Trophoblast cell (in vitro differentiated cells and primary cell): ENCODE results near the gene IFNLR1.
A peak's percentile ranks its signal among the peaks of the same experiment; 100 is the strongest.

Source experiments
- DNase-seq, 2 donors: peaks; one replicate each; pipeline ENCODE4 v3.0.0-alpha.2; 2016
- H2AFZ ChIP-seq: 2 replicates; pipeline ENCODE4 v1.6.1; 2013; ENCODE audit warnings: low read length, moderate library complexity, mild to moderate bottlenecking; ENCODE audit not compliant: insufficient read depth, poor library complexity
- H2AK5ac ChIP-seq: 2 replicates; pipeline ENCODE4 v1.6.1; 2013; ENCODE audit warnings: mild to moderate bottlenecking, low read length
- H2BK120ac ChIP-seq: 2 replicates; pipeline ENCODE4 v1.6.1; 2013; ENCODE audit warnings: low read length, mild to moderate bottlenecking, moderate library complexity; ENCODE audit not compliant: insufficient read depth, poor library complexity
- H2BK12ac ChIP-seq: 2 replicates; pipeline ENCODE4 v1.6.1; 2013; ENCODE audit warnings: mild to moderate bottlenecking, low read length, moderate library complexity
- H2BK5ac ChIP-seq: 2 replicates; pipeline ENCODE4 v1.6.1; 2013; ENCODE audit warnings: low read length, low read depth, moderate library complexity, mild to moderate bottlenecking; ENCODE audit not compliant: poor library complexity
- H3K14ac ChIP-seq: 2 replicates; pipeline ENCODE4 v1.6.1; 2013; ENCODE audit warnings: mild to moderate bottlenecking, low read length
- H3K18ac ChIP-seq: 2 replicates; pipeline ENCODE4 v1.6.1; 2013; ENCODE audit warnings: mild to moderate bottlenecking, low read length
- H3K23ac ChIP-seq: 2 replicates; pipeline ENCODE4 v1.6.1; 2013; ENCODE audit warnings: low read length
- H3K27ac ChIP-seq: 2 replicates; pipeline ENCODE4 v1.5.1; 2013; ENCODE audit warnings: low read depth, mild to moderate bottlenecking, inconsistent platforms, low read length, moderate library complexity
- H3K27me3 ChIP-seq: 2 replicates; pipeline ENCODE4 v1.6.1; 2013; ENCODE audit warnings: inconsistent platforms, mild to moderate bottlenecking, low read length, moderate library complexity; ENCODE audit not compliant: insufficient read depth
- H3K36me3 ChIP-seq, 2 experiments: 1 replicate in 1 of 2; 2 replicates in 1 of 2; pipeline ENCODE4 v1.6.1; 2013; ENCODE audit warnings: low read length in 2 of 2, mild to moderate bottlenecking in 2 of 2, moderate library complexity in 1 of 2; ENCODE audit not compliant: insufficient read depth in 2 of 2, control insufficient read depth in 1 of 2
- H3K4ac ChIP-seq: 2 replicates; pipeline ENCODE4 v1.6.1; 2013; ENCODE audit warnings: low read depth, mild to moderate bottlenecking, low read length, moderate library complexity
- H3K4me1 ChIP-seq, 2 experiments: 1 replicate in 1 of 2; 2 replicates in 1 of 2; pipeline ENCODE4 v1.6.1; 2013; ENCODE audit warnings: low read length in 2 of 2, mild to moderate bottlenecking in 2 of 2, moderate library complexity in 1 of 2; ENCODE audit not compliant: insufficient read depth in 2 of 2, control insufficient read depth in 1 of 2
- H3K4me2 ChIP-seq: 2 replicates; pipeline ENCODE4 v1.6.1; 2013; ENCODE audit warnings: inconsistent platforms, mild to moderate bottlenecking, low read length, moderate library complexity
- H3K4me3 ChIP-seq: 2 replicates; pipeline ENCODE4 v1.5.1; 2013; ENCODE audit warnings: mild to moderate bottlenecking, low read depth, low read length, inconsistent platforms
- H3K79me1 ChIP-seq: one replicate; pipeline ENCODE4 v1.6.1; 2013; ENCODE audit warnings: low read length
- H3K79me2 ChIP-seq: 2 replicates; pipeline ENCODE4 v1.6.1; 2013; ENCODE audit warnings: low read length, mild to moderate bottlenecking; ENCODE audit not compliant: control insufficient read depth, insufficient read depth, poor library complexity
- H3K9ac ChIP-seq: 2 replicates; pipeline ENCODE4 v1.6.1; 2013; ENCODE audit warnings: mild to moderate bottlenecking, low read length
- H3K9me3 ChIP-seq: 2 replicates; pipeline ENCODE4 v1.6.1; 2013; ENCODE audit warnings: low read depth, mild to moderate bottlenecking, control low read depth, inconsistent platforms, low read length; ENCODE audit not compliant: insufficient read depth
- H4K12ac ChIP-seq: 2 replicates; pipeline ENCODE4 v1.6.1; 2013; ENCODE audit warnings: low read depth, mild to moderate bottlenecking, low read length, moderate library complexity
- H4K8ac ChIP-seq: 2 replicates; pipeline ENCODE4 v1.6.1; 2013; ENCODE audit warnings: low read depth, mild to moderate bottlenecking, low read length, moderate library complexity
- H4K91ac ChIP-seq: one replicate; pipeline ENCODE4 v1.6.1; 2013; ENCODE audit warnings: low read depth, mild to moderate bottlenecking, low read length, moderate library complexity
- WGBS: extraction: QIAGEN DNeasy Blood & Tissue Kit; methylation state at CpG from one replicate; pipeline ENCODE4 v1.1.7; 2013; ENCODE audit warnings: missing lambda C conversion rate; ENCODE audit not compliant: insufficient read length, insufficient coverage; ENCODE audit errors: extremely low coverage; 5-methylcytosine and 5-hydroxymethylcytosine counted together

The IFNLR1 gene

GRCh38 chr1:24155011-24155782 is 31.9 kb downstream of the IFNLR1 start:
- no peak for DNase-seq
- H2BK12ac ChIP-seq: no peak overlapping the region

GRCh38 chr1:24154215-24154614 is 32.9 kb downstream of the IFNLR1 start:
- no peak overlapping the region for H3K9ac ChIP-seq
- no peak overlapping the region for H3K4ac ChIP-seq
- H3K27me3 ChIP-seq: no peaks in the 10 kb centered on the region
- peaks cover 7 to 18% of the 10 kb centered on the region in 2 experiments for H3K4me1 ChIP-seq
- H4K12ac ChIP-seq: no peak overlapping the region
- no peak overlapping the region for H2BK120ac ChIP-seq
- no peak overlapping the region for H3K14ac ChIP-seq
- no peak overlapping the region for H3K4me2 ChIP-seq
- no peak overlapping the region for H3K23ac ChIP-seq
- no peak overlapping the region for H3K4me3 ChIP-seq
- H3K79me2 ChIP-seq: peaks cover 3% of the 10 kb centered on the region
- no peak overlapping the region for H2AK5ac ChIP-seq
- no peak overlapping the region for H2BK5ac ChIP-seq
- no peak overlapping the region for H4K91ac ChIP-seq
- no peak overlapping the region for H3K18ac ChIP-seq
- peaks cover 17 to 18% of the 10 kb centered on the region in 2 experiments for H3K36me3 ChIP-seq
- no peak overlapping the region for H3K27ac ChIP-seq
- no peak for DNase-seq
- no CpG with 5 or more reads among the region's 8 CpGs for WGBS
- H2AFZ ChIP-seq: no peak overlapping the region
- no peak overlapping the region for H4K8ac ChIP-seq
- peaks cover 10% of the 10 kb centered on the region for H3K79me1 ChIP-seq
- no peaks in the 10 kb centered on the region for H3K9me3 ChIP-seq
- no peak overlapping the region for H2BK12ac ChIP-seq

More at GRCh38 chr1:24155011-24155782, 31.9 kb downstream of the IFNLR1 start:
- H3K14ac ChIP-seq: no peak overlapping the region
- peaks cover 20 to 24% of the 10 kb centered on the region in 2 experiments for H3K36me3 ChIP-seq
- H3K4ac ChIP-seq: no peak overlapping the region
- no peaks in the 10 kb centered on the region for H3K9me3 ChIP-seq
- H3K4me3 ChIP-seq: no peak overlapping the region
- no peak overlapping the region for H4K12ac ChIP-seq
- no peak overlapping the region for H4K8ac ChIP-seq
- H3K27me3 ChIP-seq: no peaks in the 10 kb centered on the region
- H3K4me1 ChIP-seq: peaks cover 4 to 14% of the 10 kb centered on the region in 2 experiments
- H3K9ac ChIP-seq: no peak overlapping the region
- H3K4me2 ChIP-seq: no peak overlapping the region
- peaks cover 10% of the 10 kb centered on the region for H3K79me1 ChIP-seq
- no peak overlapping the region for H4K91ac ChIP-seq
- H2AK5ac ChIP-seq: no peak overlapping the region
- no peak overlapping the region for H3K18ac ChIP-seq
- no peak overlapping the region for H3K23ac ChIP-seq
- no peak overlapping the region for H2BK5ac ChIP-seq
- peaks cover 3% of the 10 kb centered on the region for H3K79me2 ChIP-seq
- no peak overlapping the region for H2BK120ac ChIP-seq
- H3K27ac ChIP-seq: no peak overlapping the region
- WGBS: no CpG with 5 or more reads among the region's 11 CpGs
- H2AFZ ChIP-seq: no peak overlapping the region

- no peaks in the 10 kb centered on the region for H3K27me3 ChIP-seq
- H2AFZ ChIP-seq: no peak overlapping the region
- peak overlapping the region; percentile 7 for H4K8ac ChIP-seq
- H2AK5ac ChIP-seq: peak overlapping the region; percentile 28
- peaks cover 3% of the 10 kb centered on the region for H3K79me2 ChIP-seq
- peaks cover 14 to 17% of the 10 kb centered on the region in 2 experiments for H3K36me3 ChIP-seq
- H3K9ac ChIP-seq: no peak overlapping the region
- H2BK12ac ChIP-seq: no peak overlapping the region
- H3K14ac ChIP-seq: peak overlapping the region; percentile 21
- no peaks in the 10 kb centered on the region for H3K9me3 ChIP-seq
- H3K23ac ChIP-seq: no peak overlapping the region
- no peak overlapping the region for H2BK120ac ChIP-seq
- no peak overlapping the region for H3K4ac ChIP-seq
- H4K12ac ChIP-seq: no peak overlapping the region
- peak overlapping the region; percentile 2 for H4K91ac ChIP-seq
- no peak overlapping the region for H2BK5ac ChIP-seq
- DNase-seq: no peak
- no peak overlapping the region for H3K4me3 ChIP-seq
- WGBS: no CpG with 5 or more reads among the region's 10 CpGs
- peaks cover 10% of the 10 kb centered on the region for H3K79me1 ChIP-seq
- H3K27ac ChIP-seq: no peak overlapping the region
- H3K4me1 ChIP-seq: peaks cover 7 to 18% of the 10 kb centered on the region in 2 experiments
- no peak overlapping the region for H3K4me2 ChIP-seq
- no peak overlapping the region for H3K18ac ChIP-seq
Observed at GRCh38 chr1:24152631-24153494, 34.2 kb downstream of the IFNLR1 start.

GRCh38 chr1:24151175-24151533 is 35.9 kb downstream of the IFNLR1 start:
- Histone ChIP-seq H3K79me1 (peaks cover 10% of the 10 kb centered on the region), H3K4me1 (peaks cover 7 to 18% of the 10 kb centered on the region in 2 experiments), H4K8ac (no peak overlapping the region), H3K14ac (no peak overlapping the region), H4K12ac (no peak overlapping the region), H3K4ac (no peak overlapping the region), H2AK5ac (no peak overlapping the region), H3K4me2 (peak overlapping the region; percentile 80), H2AFZ (no peak overlapping the region), H3K18ac (no peak overlapping the region), H3K9ac (no peak overlapping the region), H3K4me3 (no peak overlapping the region), H2BK5ac (no peak overlapping the region), H3K79me2 (peaks cover 3% of the 10 kb centered on the region), H2BK12ac (no peak overlapping the region), H4K91ac (no peak overlapping the region), H3K23ac (no peak overlapping the region), H2BK120ac (no peak overlapping the region), H3K36me3 (peaks cover 3 to 4% of the 10 kb centered on the region in 2 experiments), H3K9me3 (no peaks in the 10 kb centered on the region), H3K27ac (peak overlapping the region; percentile 88), H3K27me3 (no peaks in the 10 kb centered on the region)
- no peak for DNase-seq
- no CpG with 5 or more reads among the region's 12 CpGs for WGBS
